UCSD-AML1 (cell line): Measurements from ENCODE around the gene CCNC.
"Not testable (repeated sequence)": the region's sequence is repeated elsewhere in the genome, so short reads cannot be mapped to it uniquely, and the experiment has no call there.

ENCODE experiments used
- DNase-seq: peaks from one replicate; lab custom pipeline; 2025; ENCODE audit not compliant: unreplicated experiment; lab: John Stamatoyannopoulos, UW

Gene CCNC

GRCh38 chr6:99603421-99604165, 35.1 kb upstream of the CCNC start:
- DNase-seq: no peak

GRCh38 chr6:99602520-99603420, 34.3 kb upstream of the CCNC start:
- no peak for DNase-seq

GRCh38 chr6:99594696-99595095, 26.2 kb upstream of the CCNC start:
- not testable (repeated sequence) for DNase-seq

- no peak for DNase-seq
Observed at GRCh38 chr6:99592900-99593299, 24.4 kb upstream of the CCNC start.

- no peak for DNase-seq
Observed at GRCh38 chr6:99591673-99592364, 23.4 kb upstream of the CCNC start.

- DNase-seq: no peak
Observed at GRCh38 chr6:99590728-99591672, 22.5 kb upstream of the CCNC start.

GRCh38 chr6:99589907-99590493, 21.5 kb upstream of the CCNC start:
- no peak for DNase-seq

- peak; percentile 45 for DNase-seq
Observed at GRCh38 chr6:99589290-99589672, 20.8 kb upstream of the CCNC start.

GRCh38 chr6:99588618-99589289, 20.3 kb upstream of the CCNC start:
- DNase-seq: peak; percentile 86

- DNase-seq: no peak
Observed at GRCh38 chr6:99587792-99588191, 19.3 kb upstream of the CCNC start.

GRCh38 chr6:99579781-99580180, 11.3 kb upstream of the CCNC start:
- no peak for DNase-seq

GRCh38 chr6:99575544-99576227, 7.2 kb upstream of the CCNC start:
- DNase-seq: no peak

GRCh38 chr6:99573980-99574617, 5.6 kb upstream of the CCNC start:
- DNase-seq: no peak

- DNase-seq: no peak
Observed at GRCh38 chr6:99563056-99563723, 5.3 kb downstream of the CCNC start.

- DNase-seq: no peak
Observed at GRCh38 chr6:99560668-99561067, 7.8 kb downstream of the CCNC start.

GRCh38 chr6:99559057-99559456, 9.4 kb downstream of the CCNC start:
- DNase-seq: no peak

- no peak for DNase-seq
Observed at GRCh38 chr6:99553888-99554287, 14.6 kb downstream of the CCNC start.
